NOMO-1 treated with DMSO at 0.1 percent for 48 hours (cell line): ENCODE data around the gene ASAH2.
A peak's percentile ranks its signal among the peaks of the same experiment; 100 is the strongest.
"Not testable (repeated sequence)": the region's sequence is repeated elsewhere in the genome, so short reads cannot be mapped to it uniquely, and the experiment has no call there.

ENCODE experiments used
- DNase-seq: peaks from one replicate; lab custom pipeline; 2025; ENCODE audit not compliant: unreplicated experiment; lab: John Stamatoyannopoulos, UW

Gene ASAH2

DNA sequence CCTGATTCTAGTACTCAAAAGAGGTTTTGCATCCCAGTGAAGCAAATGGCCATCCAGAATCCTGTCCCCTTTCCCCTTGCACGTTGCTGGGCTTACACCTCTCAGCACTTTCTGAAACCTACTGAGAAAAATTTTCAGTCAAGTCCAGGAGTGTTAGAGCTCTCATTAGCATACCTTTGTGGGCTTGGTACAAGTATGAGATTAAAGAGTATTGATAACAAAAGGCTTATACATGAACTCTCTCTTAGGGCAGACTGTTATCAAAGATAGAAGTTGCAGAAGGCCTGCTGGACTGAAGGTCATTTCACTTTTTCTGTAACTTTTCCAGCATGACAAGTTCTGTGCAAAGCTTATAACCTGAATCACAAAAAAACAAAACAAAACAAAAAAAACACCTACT lies at the start of gene ASAH2:
TSS of gene ASAH2 (minus strand) at position 123 of the 400 bp plus-strand sequence. CDS start 2,906 bp downstream, outside the sequence.
- no peak for DNase-seq

DNA sequence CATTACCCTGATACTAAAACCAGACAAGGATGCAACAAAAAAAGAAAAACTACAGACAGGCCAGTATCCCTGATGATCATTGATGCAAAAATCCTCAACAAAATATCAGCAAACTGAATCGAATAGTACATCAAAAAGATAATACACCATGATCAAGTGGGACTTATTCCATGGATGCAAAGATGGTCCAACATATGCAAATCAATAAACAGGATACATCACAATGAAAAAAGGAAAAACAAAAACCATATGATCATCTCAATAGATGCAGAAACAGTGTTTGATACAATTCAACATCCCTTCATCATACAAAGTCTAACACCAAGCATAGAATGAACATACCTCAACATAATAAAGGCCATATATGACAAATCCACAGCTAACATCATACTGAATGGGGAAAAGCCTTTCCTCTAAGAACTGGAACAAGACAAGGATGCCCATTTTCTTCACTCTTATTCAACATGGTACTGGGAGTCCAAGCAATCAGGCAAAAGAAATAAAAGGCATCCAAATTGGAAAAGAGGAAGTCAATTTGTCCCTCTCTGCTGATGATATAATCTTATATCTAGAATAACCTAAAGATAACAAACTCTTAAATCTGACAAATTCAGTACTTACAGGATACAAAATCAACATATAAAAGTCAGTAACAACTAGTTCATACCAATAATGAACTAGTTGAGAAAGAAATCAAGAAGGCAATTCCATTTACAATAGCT lies 48.8 kb upstream of the ASAH2 start:
- DNase-seq: no peak

DNA sequence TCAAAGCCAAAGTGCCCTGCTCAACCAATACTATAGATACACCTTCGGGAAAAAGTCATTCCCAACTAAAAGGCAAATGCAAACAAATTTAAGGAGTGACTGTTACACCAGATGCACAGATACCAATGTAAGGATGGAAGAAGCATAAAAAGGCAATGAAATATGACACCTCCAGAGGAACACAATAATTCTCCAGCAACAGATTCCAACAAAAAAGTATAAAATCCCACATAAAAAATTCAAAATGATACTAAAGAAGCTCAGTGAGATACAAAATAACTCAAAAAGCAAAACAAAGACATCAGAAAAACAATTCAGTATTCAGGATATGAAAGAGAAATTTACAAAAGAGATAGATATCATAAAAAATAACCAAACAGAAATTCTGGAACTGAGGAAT lies 44.1 kb upstream of the ASAH2 start:
- DNase-seq: no peak

DNA sequence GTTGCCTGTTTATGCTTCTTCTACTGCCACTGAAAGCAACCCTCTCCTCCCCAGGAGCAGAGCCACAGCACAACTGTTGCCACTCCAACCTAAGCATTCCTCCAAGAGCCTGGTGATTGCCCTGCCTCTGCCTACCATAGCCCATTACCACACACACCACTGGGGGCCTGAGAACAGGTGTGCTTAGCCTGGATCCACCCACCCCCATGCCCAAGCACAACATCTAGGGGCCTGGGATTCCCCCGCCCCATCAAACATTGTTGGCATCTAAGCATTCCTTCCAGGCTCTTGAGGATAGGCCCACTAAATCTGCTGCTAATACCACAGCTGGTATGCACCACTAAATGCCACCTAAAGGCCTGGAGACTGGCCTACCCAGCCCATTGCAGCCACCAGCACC lies 43.3 kb upstream of the ASAH2 start:
- DNase-seq: no peak

DNA sequence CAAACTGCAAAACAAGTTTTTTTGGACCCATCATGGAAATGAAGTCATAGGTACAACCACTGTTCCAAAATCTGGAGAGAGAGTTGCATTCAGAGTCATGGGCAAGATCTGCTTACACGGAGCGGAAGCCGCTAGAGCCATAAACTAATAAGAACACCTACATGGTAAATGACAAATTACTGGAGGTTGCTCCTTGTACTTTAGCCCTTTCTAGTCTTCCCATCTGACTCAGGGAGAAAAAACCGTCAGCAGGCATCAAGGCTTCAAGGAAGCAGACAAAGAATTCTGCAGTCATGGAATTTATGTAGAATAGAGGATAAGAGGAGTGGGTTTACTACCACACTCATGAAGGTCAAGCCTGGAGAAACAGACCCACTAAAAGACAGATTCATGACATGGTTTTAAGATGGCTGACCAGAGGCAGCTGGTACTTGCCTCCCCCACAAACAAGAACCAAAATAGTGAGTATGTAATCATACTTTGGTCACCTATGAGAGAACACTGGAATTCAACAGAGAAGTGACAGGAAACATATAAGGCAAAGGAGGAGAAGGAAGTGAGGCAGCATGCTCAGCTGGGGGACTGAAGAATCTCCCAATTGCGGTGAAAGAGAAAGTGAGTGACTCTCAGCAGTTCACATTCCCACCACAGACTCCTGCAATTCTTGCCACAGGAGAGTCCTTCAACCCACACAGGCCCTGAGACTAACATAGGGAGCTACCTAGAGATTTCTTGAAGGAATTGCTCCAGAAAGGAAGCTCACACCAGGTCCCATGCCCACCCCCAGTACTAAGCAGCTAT lies 42.4 kb upstream of the ASAH2 start:
- no peak for DNase-seq

DNA sequence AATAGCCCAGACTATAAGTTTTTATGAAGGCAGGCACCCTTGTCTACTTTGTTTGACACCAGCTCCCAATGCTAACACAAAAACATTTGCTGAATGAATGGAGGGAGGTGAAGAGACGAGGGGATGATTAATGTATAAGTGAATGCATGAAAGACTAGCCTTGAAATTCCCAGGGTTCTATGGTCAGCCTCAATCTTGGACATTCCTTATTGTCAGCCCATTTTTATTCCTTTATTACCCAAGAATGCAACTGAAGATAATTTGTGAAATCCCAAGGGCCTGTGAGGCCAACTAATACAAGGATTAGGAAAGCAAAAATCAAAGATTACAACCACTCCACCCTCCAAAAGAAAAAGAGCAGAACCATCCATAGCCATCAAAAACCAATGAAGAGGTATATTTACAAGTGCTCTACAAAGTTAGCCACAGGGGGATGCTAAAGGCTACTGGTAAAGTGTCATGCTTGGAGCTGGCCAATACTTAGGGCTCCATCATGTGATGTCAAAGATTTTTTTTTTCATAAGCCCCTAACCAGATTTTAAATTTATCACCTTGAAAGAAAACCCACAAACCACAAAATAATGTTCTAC lies 40.0 kb upstream of the ASAH2 start:
- no peak for DNase-seq

DNA sequence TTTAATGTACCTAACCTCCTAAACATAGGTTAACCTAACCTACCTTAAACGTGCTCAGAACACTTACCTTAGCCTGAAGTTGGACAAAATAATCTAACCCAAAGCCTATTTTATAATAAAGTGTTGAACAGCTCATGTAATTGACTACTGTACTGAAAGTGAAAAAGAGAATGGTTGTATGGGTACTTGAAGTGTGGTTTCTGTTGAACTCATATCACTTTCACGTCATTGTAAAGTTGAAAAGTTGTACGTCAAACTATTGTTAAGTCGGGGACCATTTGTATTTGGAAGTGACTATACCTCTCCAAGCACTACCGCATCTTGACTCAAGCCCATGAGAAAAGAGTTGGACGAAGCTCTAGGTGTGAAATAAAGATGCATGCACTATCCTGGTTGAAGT lies 37.9 kb upstream of the ASAH2 start:
- no peak for DNase-seq

DNA sequence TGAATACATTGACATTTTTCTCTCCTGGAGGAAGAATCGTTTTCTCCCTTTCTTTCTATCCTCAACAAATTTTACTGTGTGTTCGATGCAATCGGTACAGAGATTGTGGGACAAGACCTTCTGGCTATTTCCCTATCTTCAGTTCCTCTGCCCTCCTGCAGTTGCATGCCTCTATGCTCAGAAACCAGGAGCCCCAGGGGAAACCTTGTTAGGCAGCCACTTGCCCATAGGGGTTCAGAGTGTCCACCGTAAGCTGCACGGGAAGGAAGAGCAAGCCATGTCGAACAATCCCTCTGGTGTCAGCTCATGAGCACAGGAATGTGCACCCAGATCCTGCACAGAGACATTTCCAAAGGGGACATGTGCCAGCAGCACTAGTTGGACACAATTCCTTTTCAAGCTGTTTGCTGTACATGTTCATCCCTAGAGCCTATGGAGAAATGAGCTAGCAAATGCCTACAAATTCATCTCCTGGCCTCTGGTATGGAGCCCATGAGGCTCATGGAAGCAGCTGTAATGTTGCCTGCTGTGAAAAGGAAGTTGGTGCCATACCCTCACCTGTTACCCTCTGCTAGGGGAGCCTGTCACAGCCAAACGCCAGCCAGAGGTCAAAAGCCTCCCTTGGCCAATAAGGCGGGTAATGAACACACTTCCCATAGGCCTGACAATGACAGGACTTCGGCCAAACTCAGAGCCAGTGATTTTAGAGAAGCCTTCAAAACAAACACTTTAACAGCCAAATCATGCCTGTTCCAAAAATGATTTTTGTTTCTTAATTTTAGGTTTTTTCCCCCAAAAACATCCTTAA lies 35.9 kb upstream of the ASAH2 start:
- no peak for DNase-seq

DNA sequence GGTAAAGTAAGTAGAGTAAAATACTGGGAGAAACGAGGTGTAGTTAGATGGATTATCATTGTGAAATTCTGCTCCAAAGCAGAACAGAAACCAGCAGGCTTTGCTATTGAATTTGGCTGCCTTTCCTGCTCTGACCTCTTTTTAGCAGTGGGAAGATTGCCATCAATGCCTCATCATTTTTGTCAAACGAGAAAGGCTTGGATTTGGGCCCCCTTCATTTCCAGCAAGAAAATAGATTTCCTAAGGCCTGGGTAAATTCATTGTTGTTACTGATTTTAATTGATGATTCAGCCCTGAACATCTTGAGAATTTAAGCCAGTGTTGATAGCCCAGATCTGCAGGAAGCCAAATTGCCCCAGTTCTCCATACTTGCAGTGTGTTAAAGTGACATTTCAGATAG lies 35.2 kb upstream of the ASAH2 start:
- DNase-seq: peak; percentile 48

DNA sequence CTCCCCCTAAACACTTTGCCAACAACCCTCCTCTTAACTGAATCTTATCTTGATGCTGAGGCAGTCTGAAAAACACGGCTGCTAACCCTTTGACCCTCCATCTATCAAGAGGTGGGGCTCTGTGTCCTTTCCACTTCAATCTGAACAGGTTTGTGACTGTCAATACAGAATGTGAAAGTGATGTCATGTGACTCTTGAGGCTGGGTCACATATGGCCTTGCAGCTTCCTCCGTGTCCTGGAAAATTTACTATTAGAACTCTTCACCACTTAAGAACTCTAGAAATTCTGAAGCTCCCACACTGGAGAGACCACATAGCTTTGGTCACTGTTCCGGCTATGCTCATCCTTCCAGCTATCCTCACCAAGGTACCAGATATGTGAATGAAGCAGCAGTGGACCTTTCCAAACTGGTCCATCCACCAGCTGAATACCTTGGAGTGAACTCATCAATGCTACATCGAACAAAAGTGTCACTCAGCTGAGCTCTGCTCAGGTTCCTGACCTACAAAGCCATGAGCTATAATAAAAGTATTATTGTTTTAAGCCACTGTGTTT lies 30.7 kb upstream of the ASAH2 start:
- DNase-seq: no peak

DNA sequence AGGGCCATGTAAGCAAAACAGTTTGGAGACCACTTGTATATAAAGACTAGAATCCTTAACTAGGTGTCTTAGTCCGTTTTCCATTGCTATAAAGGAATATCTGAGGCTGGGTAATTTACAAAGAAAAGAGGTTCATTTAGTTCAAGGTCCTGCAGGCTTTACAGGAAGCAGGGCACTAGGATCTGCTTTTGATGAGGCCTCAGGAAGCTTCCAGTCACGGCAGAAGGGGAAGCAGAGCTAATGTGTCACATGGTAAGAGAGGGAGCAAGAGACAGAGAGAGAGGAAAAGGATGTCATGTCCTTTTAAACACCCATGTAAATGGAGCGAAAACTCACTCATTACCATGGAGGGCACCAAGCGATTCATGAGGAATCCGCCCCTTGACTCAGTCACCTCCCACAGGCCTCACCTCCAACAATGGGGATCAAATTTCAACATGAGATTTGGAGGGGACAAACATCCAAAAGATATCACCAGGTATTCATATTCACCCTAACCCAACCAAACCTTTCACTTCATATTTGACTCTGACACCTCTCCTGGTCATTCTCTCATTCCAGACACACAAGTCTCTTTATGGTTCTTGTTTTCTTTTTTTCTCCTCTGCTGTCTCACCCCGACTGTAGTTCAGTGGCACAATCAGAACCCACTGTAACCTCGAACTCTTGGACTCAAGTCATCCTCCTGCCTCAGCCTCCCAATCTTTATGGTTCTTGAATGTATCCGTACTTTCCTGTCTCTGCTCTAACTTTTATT lies 30.1 kb upstream of the ASAH2 start:
- no peak for DNase-seq

DNA sequence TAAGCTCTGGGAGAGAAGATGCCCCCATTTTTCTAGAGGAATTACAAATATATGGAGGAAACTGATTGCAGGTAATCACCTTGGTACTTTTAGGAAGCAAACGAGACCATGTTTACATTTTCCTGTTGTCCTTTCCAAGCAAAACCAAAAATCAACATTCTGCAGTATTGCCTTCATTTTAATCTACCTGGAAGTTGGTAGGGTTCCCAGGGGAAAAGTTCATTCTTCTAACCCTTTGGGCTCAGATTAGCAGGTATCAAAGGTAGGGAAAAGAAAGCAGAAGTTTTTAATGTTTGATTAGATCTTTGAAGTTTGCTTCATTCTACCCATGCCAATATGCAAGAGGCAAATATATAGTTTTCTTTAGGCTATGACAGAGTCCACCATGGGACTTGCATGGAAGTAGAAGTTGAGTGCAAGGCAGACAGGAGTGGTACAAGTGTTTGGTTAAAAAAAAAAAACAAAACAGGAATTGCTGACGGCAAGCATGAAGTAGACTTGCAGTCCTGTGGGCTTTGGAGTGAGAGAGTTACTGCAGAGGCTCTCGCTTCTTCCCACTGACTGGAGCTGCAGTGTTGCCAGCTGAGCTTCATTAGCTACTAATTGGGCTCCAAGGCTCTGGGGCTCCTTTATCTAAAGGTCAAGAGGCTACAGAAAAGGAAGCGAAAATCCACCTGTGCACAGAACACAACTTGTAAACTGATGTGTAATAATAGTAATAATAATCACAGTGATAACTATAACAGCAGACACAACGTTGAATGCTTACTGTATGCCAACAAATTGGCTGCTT lies 28.9 kb upstream of the ASAH2 start:
- no peak for DNase-seq

DNA sequence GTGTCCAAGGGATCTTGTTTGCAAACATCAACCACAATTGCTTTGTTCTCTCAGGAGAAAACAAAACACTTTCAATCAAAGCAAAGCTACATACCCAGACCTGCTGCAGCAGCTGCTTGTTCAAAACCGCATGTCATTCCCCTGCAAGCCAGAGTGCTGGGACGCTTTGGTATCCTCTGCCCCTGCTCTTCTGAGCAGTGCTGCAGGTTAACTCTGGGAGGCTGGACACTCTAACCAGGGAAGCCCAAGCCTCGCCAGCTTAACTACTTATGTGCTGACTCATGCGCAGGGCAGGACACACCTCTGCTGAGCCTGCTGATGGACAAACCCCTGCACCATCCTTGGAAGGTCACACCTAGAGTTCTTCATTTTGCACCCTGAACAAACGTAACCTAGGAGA lies 28.2 kb upstream of the ASAH2 start:
- DNase-seq: no peak

DNA sequence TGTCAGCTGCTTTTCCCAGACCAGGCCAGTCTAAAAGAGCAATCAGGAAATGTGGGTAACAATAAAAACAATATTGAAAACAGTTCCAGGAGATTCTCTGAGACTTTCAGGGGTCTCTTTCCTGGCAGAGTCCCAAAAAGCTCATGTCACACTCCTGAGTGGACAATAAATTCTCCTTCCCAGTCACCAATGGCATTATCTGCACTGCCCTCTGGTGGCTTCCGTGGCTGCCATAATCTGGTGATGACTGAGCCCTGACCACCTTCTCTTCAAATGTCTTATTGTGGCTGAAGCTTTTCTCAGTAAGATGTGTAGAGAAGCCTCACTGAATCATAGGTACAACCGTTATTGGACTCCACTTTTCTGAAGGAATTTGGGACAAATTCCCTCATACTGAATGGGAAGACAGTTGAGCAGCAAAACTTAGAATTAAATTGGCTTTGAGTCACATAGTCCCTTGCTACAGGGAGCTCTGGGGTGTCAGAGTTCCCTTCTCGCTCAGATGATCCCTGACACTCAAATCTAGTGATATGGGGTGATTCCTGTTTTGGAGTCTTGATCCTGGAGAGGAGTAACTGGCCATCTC lies 24.4 kb upstream of the ASAH2 start:
- DNase-seq: peak; percentile 8

DNA sequence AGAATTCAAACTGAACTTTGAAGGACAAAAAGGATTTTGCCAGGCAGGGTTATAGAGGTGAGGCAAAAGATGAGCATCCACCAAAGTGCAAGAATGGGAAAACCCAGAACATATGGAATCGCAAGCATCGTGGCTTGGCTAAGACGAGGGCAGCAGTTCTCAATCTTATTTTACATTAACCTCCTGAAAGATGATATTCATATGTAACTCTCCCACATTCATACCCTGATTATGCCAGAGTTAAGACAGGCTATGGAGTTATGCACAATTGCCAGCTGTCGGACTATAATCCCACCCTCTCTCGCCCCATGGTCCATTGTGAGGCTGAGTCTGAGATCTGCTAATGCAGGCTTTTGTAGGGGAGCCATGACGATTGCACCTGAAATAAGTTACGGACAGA lies 21.2 kb upstream of the ASAH2 start:
- no peak for DNase-seq

DNA sequence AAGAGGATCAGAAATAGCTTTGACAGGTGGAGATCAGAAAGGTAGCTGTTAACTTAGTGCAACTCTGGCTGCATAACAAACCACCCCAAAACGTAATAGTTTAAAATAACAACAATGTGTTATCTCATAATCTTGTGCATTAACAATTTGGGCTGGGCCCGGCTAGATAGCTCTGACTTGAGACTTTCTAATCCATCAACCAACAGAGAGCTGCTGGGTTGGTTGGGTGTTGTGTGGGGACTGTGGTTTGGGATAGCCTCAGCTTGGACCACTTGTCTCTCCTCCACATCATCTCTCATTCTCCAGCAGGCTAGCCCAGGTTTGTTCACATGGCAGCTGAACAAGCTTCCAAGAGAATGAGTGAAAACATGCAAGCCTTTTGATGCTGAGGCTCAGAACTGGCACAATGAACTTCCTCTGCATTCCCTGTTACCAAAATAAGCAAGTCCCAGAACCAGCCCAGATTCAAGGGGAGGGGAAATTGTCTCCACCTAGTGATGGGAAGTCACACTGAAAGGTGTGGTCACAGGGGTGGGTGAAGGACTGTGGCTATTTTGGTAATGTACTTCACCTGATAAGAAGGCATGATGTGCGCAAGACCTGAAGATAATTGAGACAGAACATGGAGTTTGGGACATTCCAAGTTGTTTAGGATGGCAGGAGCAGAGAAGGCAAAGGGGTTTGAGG lies 20.4 kb upstream of the ASAH2 start:
- no peak for DNase-seq

DNA sequence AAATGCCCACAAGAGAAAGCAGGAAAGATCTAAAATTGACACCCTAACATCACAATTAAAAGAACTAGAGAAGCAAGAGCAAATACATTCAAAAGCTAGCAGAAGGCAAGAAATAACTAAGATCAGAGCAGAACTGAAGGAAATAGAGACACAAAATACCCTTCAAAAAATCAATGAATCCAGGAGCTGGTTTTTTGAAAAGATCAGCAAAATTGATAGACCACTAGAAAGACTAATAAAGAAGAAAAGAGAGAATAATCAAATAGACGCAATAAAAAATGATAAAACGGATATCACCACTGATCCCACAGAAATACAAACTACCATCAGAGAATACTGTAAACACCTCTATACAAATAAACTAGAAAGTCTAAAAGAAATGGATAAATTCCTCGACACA lies 16.6 kb upstream of the ASAH2 start:
- DNase-seq: not testable (repeated sequence)

DNA sequence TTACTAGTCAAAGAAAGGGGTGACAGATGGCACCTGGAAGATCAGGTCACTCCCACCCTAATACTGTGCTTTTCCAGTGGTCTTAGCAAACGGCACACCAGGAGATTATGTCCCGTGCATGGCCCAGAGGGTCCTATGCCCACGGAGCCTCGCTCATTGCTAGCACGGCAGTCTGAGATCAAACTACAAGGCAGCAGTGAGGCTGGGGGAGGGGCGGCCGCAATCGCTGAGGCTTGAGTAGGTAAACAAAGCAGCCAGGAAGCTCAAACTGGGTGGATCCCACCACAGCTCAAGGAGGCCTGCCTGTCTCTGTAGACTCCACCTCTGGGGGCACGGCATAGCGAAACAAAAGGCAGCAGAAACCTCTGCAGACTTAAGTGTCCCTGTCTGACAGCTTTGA lies 11.3 kb upstream of the ASAH2 start:
- not testable (repeated sequence) for DNase-seq
